HEK293 (cell line): Measurements from ENCODE around the gene ZCCHC7.

Experiments
- MEIS1 ChIP-seq: sonication (generic); formaldehyde crosslinking; IDR thresholded peaks from 2 replicates; pipeline ENCODE4 v1.8.1; 2022; ENCODE audit warnings: missing genetic modification reagents, mild to moderate bottlenecking, borderline replicate concordance
- MZF1 ChIP-seq: fragments of 450-650 bp; formaldehyde crosslinking; IDR thresholded peaks from 2 replicates; pipeline ENCODE4 v1.5.1; 2017; ENCODE audit warnings: missing biosample characterization, missing genetic modification characterization, borderline replicate concordance
- OSR2 ChIP-seq: fragments of 450-650 bp; formaldehyde crosslinking; IDR thresholded peaks from 2 replicates; pipeline ENCODE4 v1.5.1; 2016; ENCODE audit warnings: missing biosample characterization, missing genetic modification characterization
- PRDM2 ChIP-seq: fragments of 450-650 bp; formaldehyde crosslinking; IDR thresholded peaks from 2 replicates; pipeline ENCODE4 v1.5.1; 2016; ENCODE audit warnings: missing biosample characterization, missing genetic modification characterization, borderline replicate concordance
- SP2 ChIP-seq: fragments of 450-650 bp; formaldehyde crosslinking; IDR thresholded peaks from 2 replicates; pipeline ENCODE4 v1.5.1; 2016; ENCODE audit warnings: missing biosample characterization, missing genetic modification characterization
- SP7 ChIP-seq: fragments of 450-650 bp; formaldehyde crosslinking; IDR thresholded peaks from 2 replicates; pipeline ENCODE4 v1.5.1; 2016; ENCODE audit warnings: missing biosample characterization, missing genetic modification characterization
- ZBTB1 ChIP-seq: fragments of 450-650 bp; formaldehyde crosslinking; IDR thresholded peaks from 2 replicates; pipeline ENCODE4 v1.5.1; 2016; ENCODE audit warnings: missing biosample characterization, missing genetic modification characterization
- ZBTB11 ChIP-seq: fragments of 450-650 bp; formaldehyde crosslinking; conservative IDR thresholded peaks from 2 replicates; pipeline ENCODE4 v1.5.1; 2016; ENCODE audit warnings: low read depth, missing biosample characterization, missing genetic modification characterization
- ZFHX2 ChIP-seq: fragments of 450-650 bp; formaldehyde crosslinking; conservative IDR thresholded peaks from 2 replicates; pipeline ENCODE4 v1.5.1; 2016; ENCODE audit warnings: missing biosample characterization, missing genetic modification characterization
- ZFP3 ChIP-seq: fragments of 450-650 bp; formaldehyde crosslinking; IDR thresholded peaks from 2 replicates; pipeline ENCODE4 v1.5.1; 2016; ENCODE audit warnings: low read depth, missing biosample characterization, missing genetic modification characterization
- ZFP37 ChIP-seq: fragments of 450-650 bp; formaldehyde crosslinking; IDR thresholded peaks from 2 replicates; pipeline ENCODE4 v1.5.1; 2016; ENCODE audit warnings: missing biosample characterization, missing genetic modification characterization
- ZNF18 ChIP-seq: fragments of 450-650 bp; formaldehyde crosslinking; IDR thresholded peaks from 2 replicates; pipeline ENCODE4 v1.5.1; 2016; ENCODE audit warnings: missing biosample characterization, missing genetic modification characterization
- ZNF335 ChIP-seq: fragments of 450-650 bp; formaldehyde crosslinking; conservative IDR thresholded peaks from 2 replicates; pipeline ENCODE4 v1.5.1; 2016; ENCODE audit warnings: missing biosample characterization, missing genetic modification characterization
- ZNF37A ChIP-seq: fragments of 450-650 bp; IDR thresholded peaks from 2 replicates; pipeline ENCODE4 v1.5.1; 2018; ENCODE audit warnings: missing biosample characterization, missing genetic modification characterization
- ZNF548 ChIP-seq: fragments of 450-650 bp; formaldehyde crosslinking; IDR thresholded peaks from 2 replicates; pipeline ENCODE4 v1.5.1; 2016; ENCODE audit warnings: missing biosample characterization, missing genetic modification characterization
- ZNF571 ChIP-seq: fragments of 450-650 bp; formaldehyde crosslinking; IDR thresholded peaks from 2 replicates; pipeline ENCODE4 v1.5.0; 2017; ENCODE audit warnings: missing biosample characterization, missing genetic modification characterization
- ZNF610 ChIP-seq: fragments of 450-650 bp; formaldehyde crosslinking; IDR thresholded peaks from 2 replicates; pipeline ENCODE4 v1.5.1; 2016; ENCODE audit warnings: missing biosample characterization, missing genetic modification characterization, borderline replicate concordance
- ZNF624 ChIP-seq: fragments of 450-650 bp; formaldehyde crosslinking; IDR thresholded peaks from 2 replicates; pipeline ENCODE4 v1.5.1; 2017; ENCODE audit warnings: missing biosample characterization, missing genetic modification characterization
- ZNF629 ChIP-seq: fragments of 450-650 bp; formaldehyde crosslinking; IDR thresholded peaks from 2 replicates; pipeline ENCODE4 v1.5.1; 2017; ENCODE audit warnings: missing biosample characterization, missing genetic modification characterization
- ZNF768 ChIP-seq: fragments of 450-650 bp; formaldehyde crosslinking; IDR thresholded peaks from 2 replicates; pipeline ENCODE4 v1.5.1; 2018; ENCODE audit warnings: missing biosample characterization, mild to moderate bottlenecking, missing genetic modification characterization
- ZNF785 ChIP-seq: fragments of 450-650 bp; formaldehyde crosslinking; IDR thresholded peaks from 2 replicates; pipeline ENCODE4 v1.5.1; 2016; ENCODE audit warnings: missing biosample characterization, missing genetic modification characterization
- ZNF792 ChIP-seq: fragments of 450-650 bp; formaldehyde crosslinking; IDR thresholded peaks from 2 replicates; pipeline ENCODE4 v1.5.1; 2016; ENCODE audit warnings: missing biosample characterization, missing genetic modification characterization
- ZNF843 ChIP-seq: fragments of 450-650 bp; formaldehyde crosslinking; IDR thresholded peaks from 2 replicates; pipeline ENCODE4 v1.5.1; 2016; ENCODE audit warnings: missing biosample characterization, missing genetic modification characterization
- ZSCAN23 ChIP-seq: fragments of 450-650 bp; formaldehyde crosslinking; IDR thresholded peaks from 2 replicates; pipeline ENCODE4 v1.5.1; 2016; ENCODE audit warnings: missing biosample characterization, missing genetic modification characterization
- ZSCAN4 ChIP-seq: fragments of 450-650 bp; formaldehyde crosslinking; IDR thresholded peaks from 2 replicates; pipeline ENCODE4 v1.5.1; 2017; ENCODE audit warnings: missing biosample characterization, missing genetic modification characterization
- ZSCAN5A ChIP-seq: fragments of 450-650 bp; formaldehyde crosslinking; IDR thresholded peaks from 2 replicates; pipeline ENCODE4 v1.5.1; 2016; ENCODE audit warnings: missing biosample characterization, missing genetic modification characterization
- ZXDB ChIP-seq: fragments of 450-650 bp; formaldehyde crosslinking; IDR thresholded peaks from 2 replicates; pipeline ENCODE4 v1.5.1; 2016; ENCODE audit warnings: missing biosample characterization, missing genetic modification characterization

ZCCHC7 gene

GRCh38 chr9:37119907-37120842, at the start of gene ZCCHC7 (continued):
- TF ChIP-seq ZNF843 (tag by site-specific recombination) = 0 out of 2 replicates have a peak, but pooled peaks have one; percentile 52
- peak; percentile 97 for TF ChIP-seq ZNF18 (tag by site-specific recombination)
- no peak for TF ChIP-seq ZSCAN4 (tag by site-specific recombination)
- peak; percentile 89 for TF ChIP-seq ZNF629 (tag by site-specific recombination)
- TF ChIP-seq ZNF335 = peak; percentile 98
- peak; percentile 80 for TF ChIP-seq ZNF610 (tag by site-specific recombination)
- TF ChIP-seq ZBTB11 = peak; percentile 94
- peak; percentile 93 for TF ChIP-seq SP2 (tag by site-specific recombination)
- no peak for TF ChIP-seq ZNF571 (tag by site-specific recombination)
- TF ChIP-seq ZFP3 (tag by site-specific recombination) = no peak
- TF ChIP-seq ZSCAN5A (tag by site-specific recombination) = no peak
- peak; percentile 65; the same call in 1 of the 2 replicates for TF ChIP-seq SP7 (tag by site-specific recombination)
- no peak for TF ChIP-seq ZSCAN23 (tag by site-specific recombination)
- 0 out of 2 replicates have a peak, but pooled peaks have one; percentile 11 for TF ChIP-seq MEIS1
- TF ChIP-seq ZNF624 (tag by site-specific recombination) = no peak
- no peak for TF ChIP-seq ZNF548 (tag by site-specific recombination)
- TF ChIP-seq ZFHX2 (tag by site-specific recombination) = peak; percentile 40
- TF ChIP-seq ZXDB = peak; percentile 81
- no peak for TF ChIP-seq ZFP37 (tag by site-specific recombination)
- TF ChIP-seq ZNF37A (tag by site-specific recombination) = no peak
- TF ChIP-seq OSR2 = no peak
- TF ChIP-seq ZBTB1 (tag by site-specific recombination) = no peak
- TF ChIP-seq MZF1 = no peak
- no peak for TF ChIP-seq ZNF792 (tag by site-specific recombination)
- no peak for TF ChIP-seq ZNF768 (tag by site-specific recombination)
- no peak for TF ChIP-seq PRDM2 (tag by site-specific recombination)
- TF ChIP-seq ZNF785 (tag by site-specific recombination) = no peak
